Measurements from ENCODE around the gene DNAH1.

The DNAH1 gene

DNA sequence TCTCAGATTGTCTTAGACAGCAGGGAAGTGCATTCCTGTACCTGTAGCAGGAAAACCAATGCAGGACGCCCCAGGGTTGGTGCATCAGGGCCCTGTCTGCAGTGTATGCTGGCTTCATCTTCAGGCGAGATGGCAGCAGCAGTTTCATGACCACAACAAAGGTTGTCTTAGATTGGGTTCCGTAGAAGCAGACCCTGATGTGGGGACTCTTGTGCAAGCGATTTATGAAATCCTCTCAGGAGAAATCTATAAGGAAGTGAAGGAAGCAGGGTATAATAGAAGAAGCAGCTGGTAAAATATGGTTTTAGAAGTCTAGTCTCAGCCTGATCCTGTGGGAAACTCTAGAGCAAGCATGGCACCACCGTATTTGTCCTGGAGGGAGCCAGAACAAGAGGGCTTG, 25.0 kb downstream of the DNAH1 start:
- H3K4me3 ChIP-seq (ENCODE audit: low read length), result no peak overlapping the region
- no peak for DNase-seq (ENCODE audit: low read depth)
- TF ChIP-seq, protein P1, sequence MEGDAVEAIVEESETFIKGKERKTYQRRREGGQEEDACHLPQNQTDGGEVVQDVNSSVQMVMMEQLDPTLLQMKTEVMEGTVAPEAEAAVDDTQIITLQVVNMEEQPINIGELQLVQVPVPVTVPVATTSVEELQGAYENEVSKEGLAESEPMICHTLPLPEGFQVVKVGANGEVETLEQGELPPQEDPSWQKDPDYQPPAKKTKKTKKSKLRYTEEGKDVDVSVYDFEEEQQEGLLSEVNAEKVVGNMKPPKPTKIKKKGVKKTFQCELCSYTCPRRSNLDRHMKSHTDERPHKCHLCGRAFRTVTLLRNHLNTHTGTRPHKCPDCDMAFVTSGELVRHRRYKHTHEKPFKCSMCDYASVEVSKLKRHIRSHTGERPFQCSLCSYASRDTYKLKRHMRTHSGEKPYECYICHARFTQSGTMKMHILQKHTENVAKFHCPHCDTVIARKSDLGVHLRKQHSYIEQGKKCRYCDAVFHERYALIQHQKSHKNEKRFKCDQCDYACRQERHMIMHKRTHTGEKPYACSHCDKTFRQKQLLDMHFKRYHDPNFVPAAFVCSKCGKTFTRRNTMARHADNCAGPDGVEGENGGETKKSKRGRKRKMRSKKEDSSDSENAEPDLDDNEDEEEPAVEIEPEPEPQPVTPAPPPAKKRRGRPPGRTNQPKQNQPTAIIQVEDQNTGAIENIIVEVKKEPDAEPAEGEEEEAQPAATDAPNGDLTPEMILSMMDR (conservative IDR thresholded peaks at IDR 0.05; ENCODE audit: low read length), result no peak

DNA sequence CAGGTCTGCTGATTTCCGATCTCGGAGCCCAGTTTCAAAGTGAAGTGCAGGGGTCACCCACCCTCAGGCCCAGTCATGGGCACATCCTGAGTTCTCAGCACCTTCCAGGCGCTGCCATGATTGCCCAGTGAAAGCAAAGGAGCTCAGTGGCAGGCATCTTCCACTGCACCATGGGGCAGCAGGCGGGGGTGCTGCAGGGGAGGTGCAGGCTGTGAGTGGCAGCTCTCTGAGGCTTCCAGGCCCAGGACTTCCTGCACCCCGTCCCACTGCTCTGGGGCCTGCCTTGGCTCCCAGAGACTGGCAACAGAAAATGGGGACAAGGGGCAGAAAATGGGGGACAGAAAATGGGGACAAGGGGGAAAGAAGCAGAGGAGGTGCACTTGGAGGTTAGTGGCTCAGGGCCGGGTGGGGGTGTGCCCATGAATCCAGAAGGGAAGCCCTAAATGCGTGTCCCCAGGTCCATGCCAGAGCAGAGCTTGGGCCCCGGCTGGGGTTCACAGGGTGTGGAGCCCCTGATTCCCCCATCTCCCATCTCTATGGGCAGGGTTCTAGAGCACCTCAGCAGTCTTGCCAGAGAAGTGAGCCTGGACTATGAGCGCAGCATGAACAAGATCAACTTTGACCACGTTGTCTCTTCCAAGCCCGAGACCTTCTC, 28.0 kb downstream of the DNAH1 start:
- DNase-seq (ENCODE audit: low read depth), result no peak
- no peak overlapping the region for H3K4me3 ChIP-seq (ENCODE audit: low read length)
- TF ChIP-seq, protein P1 (conservative IDR thresholded peaks at IDR 0.05; ENCODE audit: low read length), result no peak

DNA sequence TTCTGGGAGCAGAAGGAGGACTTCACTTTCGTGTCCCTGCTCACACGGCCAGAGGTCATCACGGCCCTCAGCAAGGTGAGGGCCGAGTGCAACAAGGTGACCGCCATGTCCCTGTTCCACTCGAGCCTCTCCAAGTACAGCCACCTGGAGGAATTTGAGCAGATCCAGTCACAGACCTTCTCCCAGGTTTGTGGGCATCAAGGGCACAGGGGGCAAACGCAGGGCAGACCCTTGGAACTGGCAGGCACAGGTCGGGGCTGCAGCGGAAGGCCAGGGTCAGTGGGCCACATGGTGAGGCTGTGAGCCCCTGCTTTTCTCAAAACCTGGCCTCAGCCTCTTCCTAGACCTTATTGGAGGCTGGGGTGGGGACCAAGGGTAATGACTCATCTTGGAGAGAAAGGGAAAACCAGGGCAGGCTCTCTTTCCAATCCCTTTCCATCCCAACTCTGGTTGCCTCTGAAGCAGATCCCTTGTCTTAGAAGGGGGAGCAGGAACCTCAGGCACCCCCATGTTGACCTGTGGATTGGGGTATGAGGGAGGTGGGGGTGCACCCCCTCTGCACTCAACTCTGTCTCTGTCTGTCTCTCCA, 29.5 kb downstream of the DNAH1 start:
- TF ChIP-seq, protein P1 (conservative IDR thresholded peaks at IDR 0.05; ENCODE audit: low read length), result no peak

DNA sequence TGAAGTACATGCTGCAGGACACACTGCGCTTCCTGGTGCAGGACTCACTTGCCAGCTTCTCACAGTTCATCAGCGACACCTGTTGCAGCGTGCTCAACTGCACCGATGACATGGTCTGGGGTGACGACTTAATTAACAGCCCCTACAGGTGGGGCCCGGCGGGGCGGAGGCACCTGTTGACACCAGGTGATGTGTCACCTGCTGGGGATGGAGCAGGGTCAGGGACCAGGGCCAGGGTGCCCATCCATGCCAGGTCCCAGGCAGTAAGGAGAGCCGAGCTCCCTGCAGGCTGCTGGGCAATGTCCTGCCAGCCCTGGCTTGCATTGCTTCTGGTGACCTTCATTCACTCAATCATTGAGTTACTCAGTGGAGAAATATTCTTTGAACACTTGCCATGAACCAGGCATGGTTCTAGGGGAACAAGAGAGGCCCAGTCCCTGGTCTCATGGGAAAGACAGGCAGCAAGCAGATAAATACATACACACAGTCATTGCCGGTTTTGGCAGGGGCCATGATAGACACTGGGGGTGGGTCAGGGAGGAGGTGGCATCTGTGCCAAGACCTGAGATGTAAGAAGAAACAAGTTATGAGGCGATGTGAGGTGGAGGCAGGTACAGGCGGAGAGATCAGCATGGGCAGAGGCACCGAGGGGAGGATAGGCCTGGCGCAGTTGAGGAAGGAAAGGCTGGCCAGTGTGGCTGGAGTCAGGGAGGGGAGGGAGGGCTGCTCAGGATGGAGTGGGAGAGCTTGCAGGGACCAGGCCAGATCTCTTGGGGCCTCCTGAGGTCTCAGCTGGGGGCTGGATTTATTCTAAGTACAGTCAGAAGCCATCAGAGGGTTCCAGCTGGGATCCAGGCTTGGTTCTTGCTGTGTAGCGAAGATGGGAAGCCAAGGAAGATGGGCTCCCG, 30.8 kb downstream of the DNAH1 start:
- peak; percentile 85 for DNase-seq (ENCODE audit: low read depth)
- H3K4me3 ChIP-seq (ENCODE audit: low read length), result no peak overlapping the region
- TF ChIP-seq, protein P1 (conservative IDR thresholded peaks at IDR 0.05; ENCODE audit: low read length), result no peak

More for the DNA sequence above, 29.5 kb downstream of the DNAH1 start:
- DNase-seq (ENCODE audit: low read depth), result peak; percentile 25
- no peak overlapping the region for H3K4me3 ChIP-seq (ENCODE audit: low read length)

DNA sequence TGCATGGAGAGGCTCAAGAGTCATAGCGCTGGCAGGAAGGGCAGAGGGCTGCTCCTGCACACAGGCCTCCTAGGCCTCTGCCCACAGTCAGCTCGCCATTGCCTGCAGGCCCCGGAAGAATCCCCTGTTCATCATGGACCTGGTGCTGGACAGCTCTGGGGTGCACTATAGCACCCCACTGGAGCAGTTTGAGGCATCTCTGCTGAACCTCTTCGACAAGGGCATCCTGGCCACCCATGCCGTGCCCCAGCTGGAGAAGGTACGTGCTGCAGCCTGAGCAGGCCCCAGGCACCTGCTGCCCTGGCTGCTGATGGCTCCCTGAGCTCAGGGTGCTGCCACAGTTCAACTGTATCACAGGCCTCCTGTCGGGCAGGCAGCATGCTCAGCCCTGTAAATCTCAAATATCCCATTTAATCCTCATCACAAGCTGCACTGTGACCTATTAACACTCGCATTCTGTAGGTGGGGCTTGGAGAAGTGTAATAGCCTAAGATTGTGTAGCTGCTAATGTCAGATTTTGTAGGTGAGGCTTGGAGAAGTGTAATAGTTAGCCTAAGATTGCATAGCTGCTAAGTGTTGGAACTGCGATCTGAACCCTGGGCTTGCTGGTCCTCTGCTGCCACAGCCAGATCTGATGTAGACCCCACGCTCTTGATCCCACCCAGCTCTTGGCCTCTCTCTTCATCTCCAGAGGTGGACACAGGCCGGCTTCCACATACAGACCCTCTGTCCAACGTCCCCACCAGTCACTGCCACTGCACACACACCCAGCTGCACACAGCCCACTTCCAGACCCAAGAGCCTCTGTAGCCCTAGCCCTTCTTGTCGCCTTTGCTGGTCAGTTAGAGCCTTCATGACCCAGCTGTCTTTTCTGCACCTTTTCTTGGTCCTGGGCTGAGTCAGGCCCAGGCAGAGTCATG, 31.9 kb downstream of the DNAH1 start:
- TF ChIP-seq, protein P1 (conservative IDR thresholded peaks at IDR 0.05; ENCODE audit: low read length), result no peak
- no peak for DNase-seq (ENCODE audit: low read depth)
- H3K4me3 ChIP-seq (ENCODE audit: low read length), result no peak overlapping the region

DNA sequence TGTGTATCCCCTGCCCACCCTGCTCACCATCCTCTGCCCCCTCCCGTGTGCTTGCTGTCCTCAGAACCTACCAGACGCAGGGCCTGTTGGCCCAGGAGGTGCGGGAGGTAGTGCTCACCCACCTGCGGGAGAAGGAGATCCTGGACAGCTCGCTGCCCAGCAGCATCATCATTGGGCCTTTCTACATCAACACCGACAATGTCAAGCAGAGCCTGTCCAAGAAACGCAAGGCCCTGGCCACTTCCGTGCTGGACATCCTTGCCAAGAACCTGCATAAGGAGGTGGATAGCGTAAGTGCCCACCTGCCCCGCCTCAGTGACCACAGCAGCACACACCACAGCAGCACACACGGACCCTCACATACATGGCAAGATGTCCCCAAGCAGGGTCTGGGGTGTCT, 33.0 kb downstream of the DNAH1 start:
- no peak for DNase-seq (ENCODE audit: low read depth)
- TF ChIP-seq, protein P1 (conservative IDR thresholded peaks at IDR 0.05; ENCODE audit: low read length), result no peak
- H3K4me3 ChIP-seq (ENCODE audit: low read length), result no peak overlapping the region
